IPS-18c (cell line): Measurements from ENCODE around the gene B4GALT2.

Experiments
- H3K4me3 ChIP-seq: 2 replicates; pipeline ENCODE4 v1.7.0; 2013; ENCODE audit warnings: low read depth, mild to moderate bottlenecking, low read length, moderate library complexity; ENCODE audit not compliant: insufficient read depth
- H3K9me3 ChIP-seq: one replicate; pipeline ENCODE4 v1.6.1; 2013; ENCODE audit warnings: mild to moderate bottlenecking, low read length, moderate library complexity; ENCODE audit not compliant: control insufficient read depth, insufficient read depth

B4GALT2 gene

DNA sequence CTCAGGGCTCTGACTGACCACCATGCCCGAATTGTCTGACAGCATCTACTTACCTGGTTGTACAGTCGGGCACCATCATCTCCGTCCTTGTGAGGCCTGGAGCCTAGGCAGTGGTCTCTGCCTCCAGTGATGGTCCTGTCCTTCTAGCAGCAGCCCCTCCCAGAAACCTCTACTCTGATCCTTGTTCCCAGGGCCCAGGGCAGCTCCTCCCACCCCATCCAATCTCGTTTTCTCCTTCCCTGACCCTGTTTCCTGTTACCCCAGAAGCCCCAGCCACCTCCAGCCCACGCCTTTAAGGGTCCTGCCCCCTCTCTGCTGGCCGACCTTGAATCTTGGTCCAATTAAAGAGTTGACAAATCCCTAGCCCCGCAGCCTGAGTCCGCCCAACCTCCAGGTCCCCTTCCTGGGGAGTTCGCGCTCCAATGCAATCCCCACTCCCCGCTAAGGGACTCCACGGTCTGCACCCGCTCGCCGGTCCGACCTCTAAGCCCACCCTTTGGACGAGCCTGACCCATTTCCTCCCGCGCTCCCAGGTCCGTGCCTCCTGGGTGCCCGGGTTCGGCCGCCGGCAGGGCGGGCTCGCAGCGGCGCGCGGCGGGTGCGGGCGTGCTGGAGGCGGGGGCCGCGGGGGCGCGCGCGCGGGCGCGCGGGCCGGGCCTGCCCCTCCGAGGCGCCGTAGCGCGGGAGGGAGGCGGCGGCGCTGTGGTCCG lies at the start of gene B4GALT2:
Gene B4GALT2 (plus strand): TSS at position 660 of the 710 bp plus-strand sequence. CDS start 1,951 bp downstream, outside the sequence.
- peak within 1 kb of the TSS; percentile 89 for H3K4me3 ChIP-seq
- peaks cover 3% of the 10 kb centered on the region for H3K9me3 ChIP-seq

DNA sequence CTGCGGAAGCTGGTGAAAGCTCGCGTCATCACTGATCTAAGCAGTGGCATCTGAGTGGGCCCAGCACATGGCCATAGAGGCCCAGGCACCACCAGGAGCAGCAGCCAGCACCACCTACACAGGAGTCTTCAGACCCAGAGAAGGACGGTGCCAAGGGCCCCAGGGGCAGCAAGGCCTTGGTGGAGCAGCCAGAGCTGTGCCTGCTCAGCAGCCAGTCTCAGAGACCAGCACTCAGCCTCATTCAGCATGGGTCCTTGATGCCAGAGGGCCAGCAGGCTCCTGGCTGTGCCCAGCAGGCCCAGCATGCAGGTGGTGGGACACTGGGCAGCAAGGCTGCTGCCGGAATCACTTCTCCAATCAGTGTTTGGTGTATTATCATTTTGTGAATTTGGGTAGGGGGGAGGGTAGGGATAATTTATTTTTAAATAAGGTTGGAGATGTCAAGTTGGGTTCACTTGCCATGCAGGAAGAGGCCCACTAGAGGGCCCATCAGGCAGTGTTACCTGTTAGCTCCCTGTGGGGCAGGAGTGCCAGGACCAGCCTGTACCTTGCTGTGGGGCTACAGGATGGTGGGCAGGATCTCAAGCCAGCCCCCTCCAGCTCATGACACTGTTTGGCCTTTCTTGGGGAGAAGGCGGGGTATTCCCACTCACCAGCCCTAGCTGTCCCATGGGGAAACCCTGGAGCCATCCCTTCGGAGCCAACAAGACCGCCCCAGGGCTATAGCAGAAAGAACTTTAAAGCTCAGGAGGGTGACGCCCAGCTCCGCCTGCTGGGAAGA lies 48.7 kb upstream of the B4GALT2 start:
- Histone ChIP-seq H3K9me3 (no peaks in the 10 kb centered on the region), H3K4me3 (no peak overlapping the region)

- Histone ChIP-seq H3K4me3 (no peak overlapping the region), H3K9me3 (no peaks in the 10 kb centered on the region)
Observed at GRCh38 chr1:43930949-43931275, 48.1 kb upstream of the B4GALT2 start.

DNA sequence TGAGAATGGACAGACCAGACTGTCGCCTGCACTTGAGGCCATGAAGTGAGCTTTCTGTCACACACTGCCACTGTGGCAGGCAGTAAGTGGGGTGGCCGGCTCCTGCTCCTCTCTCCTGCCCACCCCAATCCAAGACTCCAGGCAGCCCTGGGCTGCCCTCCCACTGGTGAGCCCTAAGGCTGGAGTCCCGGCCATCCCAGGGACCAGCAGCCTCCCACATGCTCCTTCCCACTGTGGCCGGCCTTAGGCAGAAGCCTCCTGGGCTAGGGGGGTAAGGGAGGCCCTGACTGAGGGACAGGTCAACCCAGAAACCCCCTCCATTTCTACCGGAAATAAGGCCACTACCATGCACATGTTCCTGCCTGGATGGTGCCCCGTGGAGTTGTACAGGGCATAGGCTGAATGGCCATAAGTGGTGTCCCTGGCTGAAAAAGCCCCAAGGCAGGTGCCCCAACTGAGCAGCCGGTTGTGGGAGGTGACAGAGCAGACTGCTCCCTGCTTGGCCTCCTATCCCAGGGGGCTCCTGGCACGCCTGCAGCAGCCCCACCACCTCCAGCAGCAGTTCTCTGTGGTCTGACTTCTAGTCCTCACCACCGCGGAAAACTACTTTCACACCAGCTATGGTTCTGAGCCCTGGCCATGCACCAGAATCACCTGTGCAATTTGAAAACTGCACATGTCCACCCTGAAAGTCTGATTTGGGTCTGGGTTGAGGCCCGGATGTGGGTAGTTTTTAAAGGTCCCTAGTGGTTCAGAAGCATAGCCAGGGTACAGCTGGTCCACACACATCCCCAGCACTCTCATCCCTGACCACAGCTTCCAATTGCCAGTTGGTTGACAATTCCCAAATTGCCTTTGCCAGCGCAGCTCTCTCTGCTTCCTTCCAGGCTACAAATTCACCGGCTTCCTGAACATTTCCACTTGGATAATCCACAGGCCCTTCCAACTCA lies 47.0 kb upstream of the B4GALT2 start:
- no peak overlapping the region for H3K4me3 ChIP-seq

DNA sequence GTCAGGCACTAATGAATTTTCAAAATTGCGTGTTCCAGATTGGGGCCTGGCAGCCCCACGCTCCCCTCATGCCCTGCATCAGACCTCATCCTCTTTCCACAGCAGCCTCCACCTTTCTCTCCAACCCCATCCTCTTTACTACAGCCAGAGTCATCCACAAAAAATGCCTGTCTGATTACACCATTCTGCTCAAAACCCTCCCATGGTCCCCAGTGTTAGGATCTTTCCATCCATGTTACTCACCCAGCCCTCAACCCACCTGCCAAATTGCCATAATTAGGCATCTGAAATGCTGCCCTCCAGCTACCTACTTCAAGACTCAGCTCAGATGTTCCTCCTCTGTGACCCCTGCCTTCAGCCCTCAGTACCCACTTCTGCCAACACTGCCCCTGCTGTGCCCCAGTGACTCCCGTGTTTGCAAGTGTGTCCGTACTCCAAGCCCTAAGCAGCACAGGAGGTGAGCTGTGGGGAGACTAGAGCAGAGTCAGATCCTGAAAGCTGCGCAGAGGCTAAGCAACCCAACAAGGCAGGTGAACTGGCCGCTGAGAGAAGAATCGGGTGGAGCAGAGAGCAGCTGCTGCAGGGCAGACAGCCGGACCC lies 46.1 kb upstream of the B4GALT2 start:
- H3K9me3 ChIP-seq, result no peaks in the 10 kb centered on the region
- H3K4me3 ChIP-seq, result peak overlapping the region; percentile 80

More for the DNA sequence above, 47.0 kb upstream of the B4GALT2 start:
- H3K9me3 ChIP-seq, result no peaks in the 10 kb centered on the region

GRCh38 chr1:43933386-43934100 lies 45.5 kb upstream of the B4GALT2 start, which contains the start of gene ARTN:
ARTN (plus strand) TSS chr1:43933801; CDS start chr1:43935657, 1,856 bp downstream.
- peak within 1 kb of the TSS; percentile 80 for H3K4me3 ChIP-seq
- H3K9me3 ChIP-seq, result no peaks in the 10 kb centered on the region

- H3K4me3 ChIP-seq, result peak overlapping the region; percentile 80
Observed at GRCh38 chr1:43934101-43934985, 44.7 kb upstream of the B4GALT2 start.

DNA sequence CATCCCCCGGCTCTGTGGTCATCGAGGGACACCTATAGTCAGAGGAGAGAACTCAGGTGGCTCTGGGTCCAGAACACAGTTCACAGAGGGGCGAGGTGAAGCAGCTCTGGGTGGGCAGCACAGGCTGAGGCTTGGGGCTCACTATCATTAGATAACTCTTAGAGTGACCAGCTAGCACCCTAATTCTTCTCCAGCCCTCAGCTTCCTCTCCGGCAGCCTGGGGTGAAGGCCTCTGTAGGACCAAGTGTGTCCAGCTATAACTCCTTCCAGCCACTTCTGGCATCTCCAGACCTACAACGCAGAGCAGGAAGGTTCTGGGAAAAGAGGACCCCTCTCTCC lies 44.1 kb upstream of the B4GALT2 start:
- H3K4me3 ChIP-seq, result no peak overlapping the region
- no peaks in the 10 kb centered on the region for H3K9me3 ChIP-seq

More at GRCh38 chr1:43934101-43934985, 44.7 kb upstream of the B4GALT2 start:
- H3K9me3 ChIP-seq, result no peaks in the 10 kb centered on the region

GRCh38 chr1:43935711-43936427 lies 43.1 kb upstream of the B4GALT2 start:
- Histone ChIP-seq H3K4me3 (peak overlapping the region; percentile 49), H3K9me3 (no peaks in the 10 kb centered on the region)

DNA sequence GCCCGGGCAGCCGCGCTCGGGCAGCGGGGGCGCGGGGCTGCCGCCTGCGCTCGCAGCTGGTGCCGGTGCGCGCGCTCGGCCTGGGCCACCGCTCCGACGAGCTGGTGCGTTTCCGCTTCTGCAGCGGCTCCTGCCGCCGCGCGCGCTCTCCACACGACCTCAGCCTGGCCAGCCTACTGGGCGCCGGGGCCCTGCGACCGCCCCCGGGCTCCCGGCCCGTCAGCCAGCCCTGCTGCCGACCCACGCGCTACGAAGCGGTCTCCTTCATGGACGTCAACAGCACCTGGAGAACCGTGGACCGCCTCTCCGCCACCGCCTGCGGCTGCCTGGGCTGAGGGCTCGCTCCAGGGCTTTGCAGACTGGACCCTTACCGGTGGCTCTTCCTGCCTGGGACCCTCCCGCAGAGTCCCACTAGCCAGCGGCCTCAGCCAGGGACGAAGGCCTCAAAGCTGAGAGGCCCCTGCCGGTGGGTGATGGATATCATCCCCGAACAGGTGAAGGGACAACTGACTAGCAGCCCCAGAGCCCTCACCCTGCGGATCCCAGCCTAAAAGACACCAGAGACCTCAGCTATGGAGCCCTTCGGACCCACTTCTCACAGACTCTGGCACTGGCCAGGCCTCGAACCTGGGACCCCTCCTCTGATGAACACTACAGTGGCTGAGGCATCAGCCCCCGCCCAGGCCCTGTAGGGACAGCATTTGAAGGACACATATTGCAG lies 42.4 kb upstream of the B4GALT2 start:
- no peaks in the 10 kb centered on the region for H3K9me3 ChIP-seq
- H3K4me3 ChIP-seq, result peak overlapping the region; percentile 63

DNA sequence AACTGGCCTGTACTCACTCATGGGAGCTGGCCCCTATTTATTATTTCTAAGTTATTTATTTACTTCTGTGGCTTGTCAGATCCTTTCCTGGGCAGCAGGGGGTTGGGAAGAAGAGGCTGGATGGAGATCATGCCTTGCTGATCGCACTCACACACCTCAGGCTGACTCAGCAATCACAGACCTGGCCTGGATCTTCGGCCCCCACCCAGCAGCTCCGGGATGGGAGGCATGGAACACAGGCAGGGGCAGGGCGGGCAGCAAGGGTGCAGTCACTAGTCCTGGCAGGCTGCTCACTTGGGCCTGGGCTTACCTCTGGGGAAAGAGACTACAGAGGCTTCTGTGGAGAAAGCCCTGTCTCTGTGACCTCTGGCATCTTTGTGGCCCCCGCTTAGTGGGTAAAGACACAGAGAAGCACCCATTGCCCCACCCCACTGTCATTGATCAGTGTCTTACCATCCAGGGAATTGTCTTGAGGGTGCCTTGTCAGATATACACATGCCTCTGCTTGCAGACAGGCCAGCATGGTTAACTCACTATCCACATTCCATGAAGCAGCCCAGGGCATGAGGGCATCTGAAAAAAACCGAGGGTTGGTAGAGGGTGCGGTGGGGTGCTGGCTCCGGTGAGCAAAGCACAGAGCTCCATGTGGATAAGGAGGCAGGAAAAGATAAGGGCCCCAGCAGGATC lies 41.7 kb upstream of the B4GALT2 start:
- Histone ChIP-seq H3K9me3 (no peaks in the 10 kb centered on the region), H3K4me3 (no peak overlapping the region)

DNA sequence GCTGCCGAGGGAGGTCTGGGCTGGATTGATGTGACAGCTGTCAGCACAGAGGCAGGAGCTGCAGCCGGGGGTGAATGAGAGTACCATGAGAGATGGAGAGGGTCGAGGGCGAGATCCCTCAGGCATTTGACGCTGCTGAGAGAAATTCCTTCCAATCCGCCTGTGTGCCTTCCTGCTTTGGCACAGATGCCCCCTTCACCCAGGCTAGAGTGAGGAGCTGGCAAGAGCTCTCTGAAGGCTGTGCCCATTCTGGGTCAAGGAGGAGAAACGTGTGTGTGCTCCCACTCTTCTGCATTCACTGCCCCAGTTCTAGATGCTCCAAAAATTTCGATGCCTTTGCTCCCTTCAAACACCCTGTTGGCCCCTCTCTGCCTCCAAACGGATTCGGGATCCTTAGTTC lies 40.6 kb upstream of the B4GALT2 start:
- H3K4me3 ChIP-seq, result no peak overlapping the region

DNA sequence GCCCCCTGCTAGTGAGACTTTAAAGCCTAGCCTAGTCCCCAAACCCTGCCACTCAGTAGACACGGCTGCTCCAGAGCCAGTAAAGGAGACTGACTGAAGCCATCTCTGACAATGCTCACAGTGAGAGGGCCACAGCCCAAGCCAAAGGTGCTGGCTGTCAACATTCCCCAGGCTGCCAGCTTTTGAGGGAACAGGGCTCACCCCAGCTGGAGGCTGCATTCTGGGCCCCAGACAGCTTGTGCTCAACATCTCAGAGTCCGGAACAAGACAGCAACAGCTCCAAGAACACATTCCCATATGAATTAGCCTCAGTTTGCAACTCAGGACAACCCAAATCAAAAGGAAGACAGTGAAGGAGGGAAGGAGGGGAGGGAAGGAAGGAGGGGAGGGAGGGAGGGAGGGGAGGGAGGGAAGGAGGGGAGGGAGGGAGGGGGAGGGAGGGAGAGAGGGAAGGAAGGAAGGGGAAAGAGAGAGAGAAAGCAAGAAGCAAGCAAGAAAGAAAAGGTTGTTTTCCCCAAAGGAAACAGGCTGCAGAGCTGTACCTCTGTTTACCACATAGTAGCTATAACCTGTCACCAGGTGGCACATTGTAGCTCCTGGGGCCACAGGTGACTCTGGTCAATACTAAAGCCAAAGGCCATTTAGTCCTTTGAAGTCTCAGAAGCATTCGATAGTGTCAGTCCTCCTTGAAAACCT lies 40.0 kb upstream of the B4GALT2 start:
- 0 out of 2 replicates have a peak overlapping the region, but pooled peaks have one; percentile 20 for H3K4me3 ChIP-seq
- no peaks in the 10 kb centered on the region for H3K9me3 ChIP-seq

More for the DNA sequence above, 40.6 kb upstream of the B4GALT2 start:
- H3K9me3 ChIP-seq, result no peaks in the 10 kb centered on the region
